Kidney (tissue), 14 donors: ENCODE results near the gene ST14. TPM values are rescaled to one million over a fixed set of nuclear protein-coding genes. Genes with fewer than 3 reads are reported as not detected.
A peak's percentile ranks its signal among the peaks of the same experiment; 100 is the strongest.

ENCODE experiments used
- DNase-seq, 5 donors: peaks; one replicate each; pipeline ENCODE4 v3.0.0-alpha.2; 2013 to 2020
- FAIRE-seq: peaks from 2 replicates; lab custom pipeline; 2012; peaks lifted over from hg19 to GRCh38; lab: Jason Lieb, UNC
- H3K27ac ChIP-seq, 2 donors: one replicate each; pipeline ENCODE4 v1.7.0; 2013; ENCODE audit warnings: low read depth in 2 of 2, low read length in 2 of 2, inconsistent platforms in 1 of 2
- H3K27me3 ChIP-seq: one replicate; pipeline ENCODE4 v1.7.1; 2013; ENCODE audit warnings: low read length, inconsistent platforms; ENCODE audit not compliant: control insufficient read depth, insufficient read depth
- H3K36me3 ChIP-seq, 3 donors: one replicate each; pipeline versions ENCODE4 v1.7.0 to v1.7.1; 2013; ENCODE audit warnings: low read length in 3 of 3, control low read depth in 1 of 3, inconsistent platforms in 1 of 3; ENCODE audit not compliant: insufficient read depth in 3 of 3, control insufficient read depth in 2 of 3
- H3K4me1 ChIP-seq, 3 donors: one replicate each; pipeline versions ENCODE4 v1.7.0 to v1.7.1; 2013; ENCODE audit warnings: low read length in 3 of 3, inconsistent platforms in 1 of 3, low read depth in 1 of 3; ENCODE audit not compliant: control insufficient read depth in 2 of 3, insufficient read depth in 2 of 3
- H3K4me3 ChIP-seq, 3 donors: one replicate each; pipeline versions ENCODE4 v1.7.0 to v1.8.1; 2013; ENCODE audit warnings: low read length in 3 of 3, control low read depth in 1 of 3, inconsistent platforms in 1 of 3
- H3K9ac ChIP-seq, 3 donors: one replicate each; pipeline versions ENCODE4 v1.7.0 to v1.7.1; 2013; ENCODE audit warnings: low read length in 3 of 3, control low read depth in 1 of 3, inconsistent platforms in 1 of 3
- H3K9me3 ChIP-seq, 3 donors: one replicate each; pipeline versions ENCODE4 v1.7.0 to v1.7.1; 2013; ENCODE audit warnings: low read length in 3 of 3, control low read depth in 1 of 3, inconsistent platforms in 1 of 3; ENCODE audit not compliant: control insufficient read depth in 2 of 3, insufficient read depth in 1 of 3
- CTCF ChIP-seq: IDR thresholded peaks from 3 replicates; pipeline ENCODE4 v1.5.1; 2012; ENCODE audit warnings: mild to moderate bottlenecking, moderate library complexity, borderline replicate concordance; ENCODE audit not compliant: insufficient read depth; ENCODE audit errors: extremely low read depth
- intact Hi-C: fragments of 100-400 bp; cut with DNase I; formaldehyde crosslinking; loops from one replicate; pipeline ENCODE4 v1.11.1; 2022
- polyA plus RNA-seq: library from polyadenylated mRNA; stranded (reverse); fragments of 350-450 nt; fragmentation: Illumina TruSeq; extraction: RNeasy Lipid Tissue Mini Kit (QIAGEN cat#74804); gene quantifications from one replicate; pipeline ENCODE4 v1.2.3, GENCODE V29; 2014; ENCODE audit warnings: low read depth, low replicate concordance; ENCODE audit not compliant: insufficient read depth
- total RNA-seq: library from RNA; stranded (reverse); fragmentation: NEBNext Ultra II Directional; extraction: Animal tissue kit (Norgen Biotek cat#: 25700); gene quantifications from one replicate; pipeline ENCODE4 v1.2.1, GENCODE V29; 2021
- donor health status: control.
- donor health status: control.
- donor health status: control.
- donor health status: control.
- donor health status: control.
- donor health status: DM: yes; HTN: yes; CAD: no.
- donor health status: Normal renal cell carcinoma (clear cell type).

ST14 gene
- total and polyA plus RNA-seq, 2 donors from 2014 or later: 59.3 to 139 TPM

GRCh38 chr11:130189492-130190210 is 30.1 kb downstream of the ST14 start:
- Histone ChIP-seq H3K27me3 (no peaks in the 10 kb centered on the region), H3K36me3 (peaks cover 0 to 3% (median 0%) of the 10 kb centered on the region in 3 donors), H3K4me3 (no peak overlapping the region), H3K27ac (peak overlapping the region in 1 of 2 donors; percentile 49), H3K9me3 (no peaks in the 10 kb centered on the region), H3K4me1 (peaks cover 0 to 4% (median 0%) of the 10 kb centered on the region in 3 donors), H3K9ac (no peak overlapping the region)
- DNase-seq (peak in 1 of 5 donors; percentile 72), FAIRE-seq (no peak)
- intact Hi-C loops: no loop called here
- TF ChIP-seq CTCF: no peak

- intact Hi-C loops: no loop called here
- no peaks in the 10 kb centered on the region for H3K27me3 ChIP-seq
- DNase-seq: peak in 1 of 5 donors; percentile 73
These were observed 30.8 kb downstream of the ST14 start for GRCh38 chr11:130190371-130190881.

GRCh38 chr11:130191896-130192295 is 32.3 kb downstream of the ST14 start:
- intact Hi-C loops: no loop called here
- TF ChIP-seq CTCF: no peak

More at GRCh38 chr11:130190371-130190881, 30.8 kb downstream of the ST14 start:
- peaks cover 0 to 4% (median 0%) of the 10 kb centered on the region in 3 donors for H3K36me3 ChIP-seq
- H3K9me3 ChIP-seq: no peaks in the 10 kb centered on the region
- H3K4me1 ChIP-seq: peaks cover 0 to 4% (median 0%) of the 10 kb centered on the region in 3 donors
- no peak for FAIRE-seq
- TF ChIP-seq CTCF: no peak
- H3K27ac ChIP-seq: no peak overlapping the region
- H3K4me3 ChIP-seq: no peak overlapping the region
- no peak overlapping the region for H3K9ac ChIP-seq

More at GRCh38 chr11:130191896-130192295, 32.3 kb downstream of the ST14 start:
- Histone ChIP-seq H3K27ac (peak overlapping the region in 1 of 2 donors; percentile 17), H3K4me1 (peaks cover 0 to 4% (median 0%) of the 10 kb centered on the region in 3 donors), H3K9ac (no peak overlapping the region), H3K4me3 (no peak overlapping the region), H3K36me3 (peaks cover 0 to 4% (median 4%) of the 10 kb centered on the region in 3 donors), H3K9me3 (no peaks in the 10 kb centered on the region), H3K27me3 (no peaks in the 10 kb centered on the region)
- DNase-seq (no peak), FAIRE-seq (no peak)
